GM19025 (cell line): ENCODE results near the gene SLC15A4.
"Not testable (repeated sequence)": the region's sequence is repeated elsewhere in the genome, so short reads cannot be mapped to it uniquely, and the experiment has no call there.

Experiments
- ATAC-seq: cut with Tn5 transposase; IDR thresholded peaks from one replicate; pipeline ENCODE4 v1.9.1; 2021; ENCODE audit warnings: mild to moderate bottlenecking, low read depth, moderate library complexity; ENCODE audit not compliant: unreplicated experiment

Gene SLC15A4

GRCh38 chr12:128815779-128816642, 7.7 kb downstream of the SLC15A4 start:
- ATAC-seq = no peak

DNA sequence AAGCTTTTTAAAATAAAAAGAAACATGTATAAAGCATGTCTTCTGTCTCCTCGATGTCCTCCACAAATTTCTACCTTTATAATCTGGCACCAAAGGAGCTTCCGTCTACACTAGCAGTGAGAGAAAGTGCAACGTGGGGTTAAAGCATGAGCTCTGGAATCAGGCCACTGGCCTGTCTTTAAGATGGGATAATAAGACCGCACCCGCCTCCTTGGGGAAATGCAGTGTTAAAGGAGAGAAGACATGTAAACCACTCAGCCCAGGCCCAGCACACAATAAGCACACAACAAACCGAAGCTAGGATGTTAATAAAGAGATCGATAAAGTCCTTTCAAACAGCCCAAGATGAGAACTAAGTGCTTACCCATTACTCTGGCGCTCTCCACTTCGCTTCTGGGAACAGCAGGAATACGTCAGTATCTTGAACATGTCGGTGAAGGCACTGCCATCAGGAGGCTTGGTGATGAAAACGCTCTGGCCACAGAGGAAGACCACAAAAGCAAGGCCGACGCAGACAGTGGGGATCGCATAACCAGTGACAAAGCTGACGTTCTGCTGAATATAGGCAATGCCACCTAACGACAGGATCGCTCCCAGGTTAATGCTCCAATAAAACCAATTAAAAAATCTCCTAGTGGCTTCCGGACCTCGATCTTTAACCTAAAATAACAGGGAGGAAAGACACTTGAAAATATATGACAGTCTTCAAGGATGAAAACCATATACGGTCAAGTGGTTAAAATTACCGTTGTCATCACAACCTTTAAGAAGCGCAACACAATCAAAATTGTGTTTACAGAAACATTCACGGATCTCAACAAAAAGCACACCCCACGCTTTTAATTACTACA, 9.1 kb downstream of the SLC15A4 start:
- no peak for ATAC-seq

- ATAC-seq = peak; percentile 35
Measured at GRCh38 chr12:128813883-128814282, 9.9 kb downstream of the SLC15A4 start.

- no peak for ATAC-seq
Measured at GRCh38 chr12:128813392-128813791, 10.4 kb downstream of the SLC15A4 start.

DNA sequence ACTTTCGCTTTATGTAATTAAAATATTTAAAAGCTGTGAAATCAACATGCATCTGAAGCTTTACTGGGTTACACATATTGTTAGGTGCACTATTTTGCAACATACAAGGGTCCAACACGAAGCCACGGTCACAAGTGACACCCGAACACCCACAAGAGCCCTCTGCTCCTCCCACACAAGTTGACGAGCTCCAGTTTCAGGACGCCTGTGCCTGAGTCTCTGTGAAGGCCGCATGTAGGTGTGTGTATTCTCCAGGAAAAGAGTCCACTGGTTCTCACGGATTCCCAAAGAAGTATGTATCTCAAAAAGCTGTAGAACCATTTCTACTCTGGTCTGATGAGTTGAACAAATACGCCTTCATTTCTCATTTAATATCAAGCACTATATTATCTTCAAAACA, 12.0 kb downstream of the SLC15A4 start:
- ATAC-seq = no peak

DNA sequence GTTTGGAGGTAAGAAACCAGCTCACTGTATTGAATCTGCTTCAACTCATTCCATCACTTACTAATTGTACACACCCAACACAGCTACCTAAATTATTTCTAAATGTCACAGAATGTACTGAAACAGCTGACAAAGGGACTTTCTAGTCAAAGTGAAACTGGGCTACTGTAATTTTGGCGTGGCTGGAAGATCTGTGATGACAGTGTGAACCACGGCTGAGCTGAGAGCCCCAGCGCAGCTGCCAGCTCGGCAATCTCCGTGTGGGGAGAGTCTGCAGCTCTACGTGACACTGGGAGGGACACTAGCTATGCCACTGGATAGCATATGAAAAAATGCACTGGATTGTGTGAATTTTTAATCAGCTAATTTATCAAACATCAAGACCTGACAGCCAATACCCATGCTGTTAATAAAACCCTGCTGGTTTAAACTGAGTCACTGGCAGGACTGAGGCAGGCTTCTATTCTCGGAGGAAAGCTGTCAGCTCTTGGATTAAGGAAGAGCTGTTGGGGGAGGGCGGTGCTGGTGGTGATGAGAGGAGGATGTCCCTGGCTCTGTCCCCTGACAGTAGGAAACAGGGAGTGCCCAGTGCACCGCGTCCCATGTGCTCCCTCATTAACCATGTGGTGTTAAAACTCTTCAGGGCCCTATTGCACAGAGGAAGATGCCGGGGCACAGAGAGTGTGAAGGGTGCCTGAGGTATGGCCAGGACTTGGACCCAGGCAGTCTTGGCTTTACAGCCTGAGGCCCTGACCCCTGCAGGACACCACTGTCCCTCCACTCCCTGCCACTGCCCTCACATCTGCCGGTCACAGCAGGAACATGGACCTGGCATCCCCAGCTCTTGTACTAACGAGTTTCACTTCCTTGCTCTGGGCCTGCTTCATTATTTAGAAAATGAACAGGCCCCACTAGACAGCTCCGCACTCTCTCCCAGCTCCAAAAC, 13.3 kb downstream of the SLC15A4 start:
- peak; percentile 66 for ATAC-seq

DNA sequence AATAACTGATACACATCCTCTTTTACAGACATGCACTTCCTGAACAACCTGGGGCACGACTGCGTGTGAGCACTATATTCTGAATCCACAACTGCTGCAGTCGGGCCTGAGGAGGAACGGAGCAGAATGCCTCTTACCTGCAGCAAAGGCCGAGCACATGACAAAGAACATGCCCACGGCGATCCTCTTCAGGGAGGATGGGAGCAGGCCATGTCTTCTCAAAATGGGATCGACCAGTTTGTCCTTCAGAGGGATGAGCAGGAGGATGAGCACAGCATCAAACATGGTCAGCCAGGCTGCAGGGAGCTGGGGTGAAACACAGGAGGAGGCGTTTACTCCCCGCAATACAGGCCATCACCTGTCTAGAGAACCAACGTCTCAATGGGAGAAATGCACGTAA, 15.1 kb downstream of the SLC15A4 start:
- no peak for ATAC-seq

DNA sequence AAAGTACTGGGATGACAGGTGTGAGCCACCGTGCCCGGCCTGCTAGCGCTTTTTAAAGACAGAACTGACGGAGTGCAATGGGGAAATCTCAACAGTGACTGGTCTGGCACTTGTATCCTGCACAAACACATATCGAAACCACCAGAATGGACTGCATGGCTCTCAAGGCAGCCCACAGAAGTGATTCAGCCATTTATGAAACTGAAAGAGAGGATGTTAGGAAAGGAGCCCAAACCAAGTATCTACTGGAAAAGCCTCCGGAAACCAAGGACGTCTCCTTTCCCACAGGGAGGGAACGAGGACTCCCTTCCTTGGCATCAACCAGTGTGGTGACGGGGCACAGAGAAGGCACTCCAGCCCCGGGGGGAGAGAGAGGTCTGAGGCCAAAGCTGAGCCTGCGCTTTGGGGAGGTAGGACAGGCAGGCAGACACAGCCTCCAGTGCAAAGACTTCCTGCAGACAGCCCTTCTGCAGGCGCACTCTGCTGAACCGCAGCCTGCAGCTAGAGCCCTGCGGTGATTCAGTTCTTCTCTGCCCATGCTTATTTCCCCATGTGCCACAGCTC, 16.5 kb downstream of the SLC15A4 start:
- no peak for ATAC-seq

- ATAC-seq = no peak
Measured at GRCh38 chr12:128806573-128806972, 17.2 kb downstream of the SLC15A4 start.

GRCh38 chr12:128805406-128805805, 18.4 kb downstream of the SLC15A4 start:
- ATAC-seq = not testable (repeated sequence)

DNA sequence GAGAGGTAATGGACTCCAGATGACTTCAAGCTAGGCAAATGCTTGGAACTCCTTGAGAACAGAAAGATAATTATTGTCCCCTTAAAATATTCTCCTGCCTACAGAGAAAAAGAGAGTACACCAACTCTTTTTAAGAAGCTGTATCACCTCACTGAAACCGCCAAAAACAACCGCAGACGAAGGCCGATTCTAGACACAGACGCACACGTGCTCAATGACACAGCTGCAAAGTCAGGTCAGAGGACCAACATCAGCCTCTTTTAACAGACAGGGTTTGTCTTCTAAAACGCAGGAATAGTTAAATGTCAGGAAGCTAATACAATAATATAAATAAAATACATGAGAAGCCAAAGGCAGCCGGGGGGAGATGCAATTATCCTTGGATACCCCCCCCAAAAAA, 19.0 kb downstream of the SLC15A4 start:
- ATAC-seq = no peak

DNA sequence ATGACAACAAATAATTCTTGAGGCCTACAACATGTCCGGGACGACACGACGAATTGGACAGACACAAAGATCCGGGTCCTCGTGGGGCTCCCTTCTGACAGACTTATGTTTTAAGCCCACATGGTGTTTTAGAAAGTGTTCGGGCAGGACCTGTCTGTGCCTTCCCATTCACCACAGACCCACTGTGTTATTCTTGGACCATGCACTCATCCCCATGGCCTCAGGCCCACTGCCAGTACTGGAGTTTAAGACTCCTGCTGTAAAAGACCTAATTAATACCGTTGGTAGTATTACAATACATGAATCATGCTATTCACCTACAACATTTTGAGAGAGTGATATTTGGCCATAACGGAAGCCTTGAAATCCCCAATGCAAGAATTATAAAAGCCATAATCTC, 20.0 kb downstream of the SLC15A4 start:
- no peak for ATAC-seq

- ATAC-seq = no peak
Measured at GRCh38 chr12:128802756-128803155, 21.0 kb downstream of the SLC15A4 start.

GRCh38 chr12:128801879-128802391, 21.8 kb downstream of the SLC15A4 start:
- ATAC-seq = no peak

GRCh38 chr12:128800606-128801005, 23.2 kb downstream of the SLC15A4 start:
- no peak for ATAC-seq

DNA sequence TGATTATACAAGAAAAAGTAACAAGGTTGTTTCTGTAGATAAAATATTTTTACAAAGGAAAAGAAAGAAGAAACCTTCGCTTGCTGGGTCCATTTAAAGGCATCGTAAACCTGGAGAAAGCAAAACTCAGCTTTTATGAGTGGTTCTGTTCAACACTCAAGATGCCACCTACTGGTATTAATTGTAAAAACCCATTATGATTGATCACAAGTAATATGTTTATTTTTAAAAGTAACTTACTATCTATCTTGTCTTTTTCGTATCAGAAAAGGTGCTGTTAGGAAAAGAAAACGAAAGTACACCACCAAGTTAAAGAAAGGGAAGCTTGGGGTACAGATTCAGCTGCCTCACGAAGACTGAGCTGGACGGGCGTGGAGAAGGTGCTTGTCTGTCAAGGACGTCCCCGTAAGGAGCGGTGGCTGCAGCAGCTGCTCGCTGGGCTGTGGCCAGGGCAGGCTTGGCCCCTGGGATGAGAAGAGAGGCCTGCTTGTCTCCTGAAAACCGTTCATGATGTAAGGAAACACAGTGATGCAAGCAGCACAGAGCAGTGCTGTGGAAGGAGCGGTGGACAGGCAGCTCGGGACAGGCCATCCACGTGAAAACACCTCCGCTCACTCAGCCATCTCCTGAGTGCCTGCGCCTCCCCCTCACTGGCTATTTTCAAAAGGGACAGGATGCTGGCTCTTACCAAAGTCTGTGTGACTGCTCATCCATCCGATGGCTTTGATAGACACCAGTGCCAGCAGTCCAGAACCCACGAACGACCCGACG, 25.0 kb downstream of the SLC15A4 start:
- ATAC-seq = no peak

GRCh38 chr12:128797119-128798118, 26.3 kb downstream of the SLC15A4 start:
- peak; percentile 51 for ATAC-seq
